Breast epithelium (tissue), 4 donors: ENCODE data around the gene ABR. TPM values are rescaled to one million over a fixed set of nuclear protein-coding genes. Genes with fewer than 3 reads are reported as not detected.

Experiments used
- DNase-seq, 2 donors: peaks; one replicate each; pipeline ENCODE4 v3.0.0-alpha.2; 2019; ENCODE audit warnings: low spot score in 2 of 2
- H3K27ac ChIP-seq, 2 donors: fragments of 200-600 bp; sonication (generic) in 1 of 2; one replicate each; pipeline ENCODE4 v1.5.1; 2016 to 2019; ENCODE audit warnings: mild to moderate bottlenecking in 1 of 2
- H3K27me3 ChIP-seq, 2 donors: fragments of 200-600 bp; sonication (generic) in 1 of 2; one replicate each; pipeline versions ENCODE4 v1.5.1 to v1.6.0; 2017 to 2019; ENCODE audit warnings: control low read depth in 1 of 2, mild to moderate bottlenecking in 1 of 2
- H3K36me3 ChIP-seq: fragments of 200-600 bp; one replicate; pipeline ENCODE4 v1.5.1; 2019
- H3K4me1 ChIP-seq, 2 donors: fragments of 200-600 bp; sonication (generic); one replicate each; pipeline ENCODE4 v1.5.1; 2016 to 2019; ENCODE audit warnings: control low read depth in 1 of 2
- H3K4me3 ChIP-seq, 3 donors: fragments of 200-600 bp; sonication (generic); 1 replicate in 2 of 3; 2 replicates in 1 of 3; pipeline ENCODE4 v1.5.1; 2016 to 2019; ENCODE audit warnings: mild to moderate bottlenecking in 3 of 3, moderate library complexity in 2 of 3
- H3K9me3 ChIP-seq, 2 donors: fragments of 200-600 bp; sonication (generic) in 1 of 2; one replicate each; pipeline ENCODE4 v1.5.1; 2016 to 2019; ENCODE audit warnings: control low read depth in 1 of 2
- CTCF ChIP-seq, 3 donors: fragments of 450-650 bp; IDR thresholded peaks; one replicate each; pipeline ENCODE4 v1.5.1; 2016 to 2017; ENCODE audit warnings: antibody characterized with exemption in 3 of 3, mild to moderate bottlenecking in 3 of 3, moderate library complexity in 3 of 3
- POLR2A ChIP-seq: fragments of 450-650 bp; IDR thresholded peaks from one replicate; pipeline ENCODE4 v1.6.1; 2016; ENCODE audit warnings: antibody characterized with exemption, mild to moderate bottlenecking, moderate library complexity
- POLR2AphosphoS5 ChIP-seq, 3 donors: sonication (generic); formaldehyde crosslinking; IDR thresholded peaks; one replicate each; pipeline ENCODE4 v1.6.1; 2017; ENCODE audit warnings: antibody characterized with exemption in 3 of 3
- intact Hi-C: fragments of 100-400 bp; cut with DNase I; formaldehyde crosslinking; loops from one replicate; pipeline ENCODE4 v1.15.1; 2023; ENCODE audit warnings: low total_unique reads
- total RNA-seq, 3 donors: library from RNA; depleted of rRNA; stranded (reverse); fragments of >200 nt; gene quantifications; one replicate each; pipeline ENCODE4 v1.1.0, GENCODE V29; 2016

Gene ABR
- total RNA-seq, 3 donors from 2014 or later, result 63.5 to 77.0 (median 75.0) TPM

GRCh38 chr17:1072551-1072961 is 107.2 kb downstream of the ABR start:
- TF ChIP-seq POLR2A, result no peak
- no peak for TF ChIP-seq CTCF (IDR thresholded peaks at IDR 0.05)
- no peak for TF ChIP-seq POLR2AphosphoS5 (IDR thresholded peaks at IDR 0.05)
- no peaks in the 10 kb centered on the region for H3K9me3 ChIP-seq

GRCh38 chr17:1071103-1071825 is 108.5 kb downstream of the ABR start:
- H3K4me3 ChIP-seq, result no peak overlapping the region
- no peak overlapping the region for H3K27ac ChIP-seq
- intact Hi-C loops, result no loop called here
- no peaks in the 10 kb centered on the region for H3K4me1 ChIP-seq
- no peak for TF ChIP-seq POLR2AphosphoS5 (IDR thresholded peaks at IDR 0.05)
- TF ChIP-seq POLR2A, result no peak
- TF ChIP-seq CTCF (IDR thresholded peaks at IDR 0.05), result no peak
- no peaks in the 10 kb centered on the region for H3K9me3 ChIP-seq
- H3K27me3 ChIP-seq, result no peaks in the 10 kb centered on the region
- DNase-seq, result no peak
- H3K36me3 ChIP-seq, result no peaks in the 10 kb centered on the region

More at GRCh38 chr17:1072551-1072961, 107.2 kb downstream of the ABR start:
- no peaks in the 10 kb centered on the region for H3K36me3 ChIP-seq
- no peak overlapping the region for H3K27ac ChIP-seq
- no peaks in the 10 kb centered on the region for H3K4me1 ChIP-seq
- H3K4me3 ChIP-seq, result no peak overlapping the region
- no peaks in the 10 kb centered on the region for H3K27me3 ChIP-seq
- intact Hi-C loops, result no loop called here
- DNase-seq, result no peak

GRCh38 chr17:1070411-1070810 is 109.4 kb downstream of the ABR start:
- no peaks in the 10 kb centered on the region for H3K27me3 ChIP-seq
- no peaks in the 10 kb centered on the region for H3K9me3 ChIP-seq
- DNase-seq, result no peak
- TF ChIP-seq POLR2AphosphoS5 (IDR thresholded peaks at IDR 0.05) (no peak), CTCF (IDR thresholded peaks at IDR 0.05) (no peak), POLR2A (no peak)
- intact Hi-C loops, result no loop called here
- no peaks in the 10 kb centered on the region for H3K36me3 ChIP-seq
- H3K27ac ChIP-seq, result no peak overlapping the region
- no peaks in the 10 kb centered on the region for H3K4me1 ChIP-seq
- H3K4me3 ChIP-seq, result no peak overlapping the region

- no peaks in the 10 kb centered on the region for H3K27me3 ChIP-seq
- H3K4me3 ChIP-seq, result no peak overlapping the region
- TF ChIP-seq POLR2AphosphoS5 (IDR thresholded peaks at IDR 0.05) (no peak), POLR2A (no peak), CTCF (IDR thresholded peaks at IDR 0.05) (no peak)
- H3K9me3 ChIP-seq, result no peaks in the 10 kb centered on the region
- no peaks in the 10 kb centered on the region for H3K4me1 ChIP-seq
- H3K36me3 ChIP-seq, result no peaks in the 10 kb centered on the region
- no peak overlapping the region for H3K27ac ChIP-seq
- intact Hi-C loops, result no loop called here
- DNase-seq, result no peak
Measured at GRCh38 chr17:1069847-1070246, 109.9 kb downstream of the ABR start.

GRCh38 chr17:1068356-1068755 is 111.4 kb downstream of the ABR start:
- DNase-seq, result no peak
- no peak overlapping the region for H3K4me3 ChIP-seq
- TF ChIP-seq POLR2A (no peak), CTCF (IDR thresholded peaks at IDR 0.05) (no peak), POLR2AphosphoS5 (IDR thresholded peaks at IDR 0.05) (no peak)
- H3K36me3 ChIP-seq, result no peaks in the 10 kb centered on the region
- intact Hi-C loops, result no loop called here
- H3K27ac ChIP-seq, result no peak overlapping the region
- no peaks in the 10 kb centered on the region for H3K9me3 ChIP-seq
- H3K4me1 ChIP-seq, result no peaks in the 10 kb centered on the region
- H3K27me3 ChIP-seq, result no peaks in the 10 kb centered on the region
